Stimulated activated CD8-positive, alpha-beta memory T cell treated with anti-CD3 and anti-CD28 coated beads, Interleukin-12 subunit alpha, Interleukin-12 subunit beta, amount 100 ng/mL, for 24 hours (primary cell): ENCODE measurements around the gene MT3.

Experiments
- DNase-seq: peaks from one replicate; pipeline ENCODE4 v3.0.0-alpha.2; 2020; ENCODE audit errors: extremely low read depth

MT3 gene

GRCh38 chr16:56589141-56590039, at the start of gene MT3:
Gene MT3, plus strand, starts transcription at chr16:56589528. Its CDS starts 63 bp downstream, at chr16:56589591.
- no peak for DNase-seq

- DNase-seq, result no peak
Observed at GRCh38 chr16:56539656-56540055, 49.7 kb upstream of the MT3 start.

DNA sequence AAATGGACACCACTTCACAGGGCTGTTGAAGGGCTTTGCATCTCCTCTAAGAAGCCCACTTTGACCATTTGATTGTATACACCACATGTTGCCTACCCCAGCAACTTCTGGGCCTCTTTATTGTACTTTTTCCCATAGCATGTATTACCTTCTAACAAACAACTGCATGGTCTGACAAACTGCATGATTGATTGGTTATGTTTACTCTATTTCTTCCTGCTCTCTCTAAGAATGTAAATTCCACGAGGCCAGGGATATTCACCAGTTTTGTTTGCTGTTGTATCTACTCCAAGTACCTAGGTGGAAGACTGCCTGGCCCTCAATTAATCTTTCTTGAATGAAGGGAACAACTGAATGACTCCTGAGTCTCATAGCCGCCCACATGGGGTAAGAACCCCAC, 47.3 kb upstream of the MT3 start:
- DNase-seq, result no peak

DNA sequence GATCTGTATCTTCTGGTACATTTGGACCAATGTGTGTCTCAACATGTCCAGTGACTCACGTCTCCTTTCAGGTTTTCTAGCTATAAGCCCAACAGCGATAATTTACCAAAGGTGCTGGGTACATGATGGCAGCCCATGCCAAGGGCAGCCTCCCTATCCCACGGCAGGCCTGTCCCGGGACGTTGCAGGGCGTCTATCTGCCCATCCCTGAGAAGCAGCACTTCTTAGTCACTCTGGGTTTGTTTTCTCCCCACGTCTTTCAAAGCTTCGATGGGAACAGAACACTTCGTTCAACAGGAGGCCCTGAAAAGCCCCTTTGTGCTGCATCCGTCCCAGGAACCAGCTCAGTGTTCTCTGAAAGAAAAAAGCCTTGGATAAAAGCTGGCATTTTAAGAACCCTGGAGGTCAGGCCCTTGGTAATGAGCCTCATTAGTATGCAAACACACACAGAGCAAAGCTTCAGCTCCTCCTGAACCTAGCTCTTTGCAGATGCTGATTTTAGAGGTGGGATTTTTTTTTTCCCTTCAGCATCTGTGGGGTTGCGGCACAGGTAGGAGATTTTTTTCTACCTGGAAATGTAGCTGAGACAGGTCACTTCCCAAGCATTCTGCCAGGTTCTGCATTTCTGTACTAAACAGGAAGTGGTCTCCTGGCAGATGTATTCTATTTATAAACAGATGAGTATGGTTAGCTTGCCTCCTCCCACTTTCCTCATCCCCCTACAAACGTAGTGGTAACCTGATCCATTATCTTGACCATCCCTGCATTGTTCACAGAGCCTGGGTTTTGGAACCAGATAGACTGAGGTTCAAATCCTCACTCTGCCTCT, 42.0 kb upstream of the MT3 start:
- no peak for DNase-seq

GRCh38 chr16:56547949-56548567, 41.3 kb upstream of the MT3 start:
- no peak for DNase-seq

DNA sequence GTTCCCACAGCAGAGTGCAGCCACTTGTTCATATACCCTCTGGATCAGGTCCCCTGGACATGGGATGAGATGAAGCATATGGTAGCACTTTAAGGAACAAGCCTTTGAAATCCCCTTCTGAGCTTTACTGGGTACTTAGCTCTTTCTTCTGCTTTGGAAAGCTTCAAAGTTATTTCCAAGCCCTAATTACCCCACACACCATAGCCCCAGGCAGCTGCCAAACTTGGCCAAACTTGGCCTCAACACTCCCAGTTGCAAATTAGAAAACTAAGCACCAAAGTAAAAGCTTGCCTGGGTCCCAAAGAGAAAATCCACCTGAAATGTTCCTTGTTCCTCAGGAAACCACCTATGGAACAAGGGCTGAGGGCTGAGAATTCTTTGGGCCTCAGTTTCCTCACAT, 40.2 kb upstream of the MT3 start:
- DNase-seq, result no peak

GRCh38 chr16:56549744-56550385, 39.5 kb upstream of the MT3 start:
- no peak for DNase-seq

- DNase-seq, result no peak
Observed at GRCh38 chr16:56551796-56552738, 37.3 kb upstream of the MT3 start.

DNA sequence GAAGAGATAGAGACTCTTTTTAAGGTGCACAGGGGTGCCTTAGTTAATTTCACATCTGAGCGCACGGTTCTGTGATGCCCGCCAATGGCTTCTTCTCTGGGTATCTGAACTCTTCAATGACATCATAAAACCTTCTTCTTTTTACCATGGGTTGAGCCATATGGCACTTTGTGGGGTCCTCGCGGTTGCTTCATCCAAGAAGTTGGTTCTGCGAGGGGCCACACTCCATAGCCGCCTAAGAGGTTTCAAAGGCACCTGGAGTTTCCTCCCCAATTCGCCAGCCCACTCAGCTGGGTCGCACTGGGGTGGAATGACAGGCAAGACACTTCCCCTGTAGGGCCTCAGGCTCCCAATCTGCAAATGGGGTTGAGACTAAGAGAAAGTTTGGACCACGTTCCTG, 34.9 kb upstream of the MT3 start:
- DNase-seq, result no peak

DNA sequence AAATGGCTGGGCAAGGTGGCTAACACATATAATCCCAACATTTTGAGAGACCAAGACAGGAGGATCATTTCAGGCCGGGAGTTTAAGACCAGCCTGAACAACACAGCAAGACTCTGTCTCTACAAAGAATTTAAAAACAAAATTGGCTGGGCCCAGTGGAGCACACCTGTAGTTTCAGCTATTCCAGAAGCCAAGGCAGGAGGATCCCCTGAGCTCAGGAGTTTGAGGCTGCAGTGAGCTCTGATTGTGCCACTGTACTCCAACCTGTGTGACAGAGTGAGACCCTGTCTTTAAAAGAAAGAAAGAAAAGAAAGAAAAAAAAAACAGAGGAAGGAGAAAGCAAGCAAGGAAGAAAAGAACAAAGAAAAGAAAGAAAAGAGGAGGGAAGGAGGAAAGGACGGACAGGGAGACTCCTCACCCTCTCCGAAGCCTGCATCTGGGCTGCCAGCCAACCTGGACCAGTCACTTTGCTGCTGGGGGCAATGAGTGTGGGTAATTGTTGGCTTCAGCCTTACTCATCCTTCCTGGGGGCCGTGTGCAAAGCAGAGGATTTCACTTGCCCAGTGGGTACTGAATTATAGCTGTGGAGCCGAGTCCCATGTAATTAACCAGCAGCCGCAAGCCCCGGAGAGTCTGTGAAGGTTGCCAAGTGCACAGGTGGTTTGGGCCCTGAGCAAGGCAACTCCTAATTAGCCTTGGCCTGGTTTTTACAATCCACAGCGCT, 31.1 kb upstream of the MT3 start:
- DNase-seq, result no peak

- no peak for DNase-seq
Observed at GRCh38 chr16:56559109-56559508, 30.2 kb upstream of the MT3 start.

- no peak for DNase-seq
Observed at GRCh38 chr16:56560447-56560846, 28.9 kb upstream of the MT3 start.

GRCh38 chr16:56561126-56561525, 28.2 kb upstream of the MT3 start:
- DNase-seq, result no peak

DNA sequence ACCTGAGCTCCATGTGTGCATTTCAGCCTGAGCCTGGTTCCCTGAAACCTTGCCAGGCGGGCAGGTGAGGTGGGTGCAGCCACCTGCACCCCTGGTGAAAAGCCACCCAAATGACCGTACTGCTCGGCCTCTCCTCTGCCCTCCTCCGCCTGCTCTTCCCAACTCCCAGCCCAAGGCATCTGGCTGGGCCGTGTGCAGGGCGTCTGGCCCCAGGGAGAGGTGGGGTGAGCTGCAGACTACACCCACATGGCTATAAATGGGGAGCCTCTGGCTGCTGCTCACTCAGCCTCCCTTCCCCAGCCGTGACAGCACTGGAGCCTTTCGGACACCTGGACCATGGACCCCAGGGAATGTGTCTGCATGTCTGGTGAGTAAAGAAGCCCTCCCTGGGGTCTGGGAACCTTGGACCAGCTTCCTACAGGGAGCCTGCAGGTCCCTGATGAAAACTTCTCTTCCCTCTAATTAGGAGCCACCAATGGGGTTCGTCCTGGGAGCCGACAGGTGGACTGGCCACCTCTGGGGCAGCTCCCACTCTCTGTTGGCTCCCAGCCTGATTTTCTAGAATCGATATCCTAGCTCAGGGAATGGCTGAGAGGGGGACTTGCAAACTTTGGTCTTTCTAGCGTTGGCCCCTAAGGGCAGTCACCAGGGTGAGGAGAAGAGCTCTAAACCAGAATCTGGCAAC, 24.4 kb upstream of the MT3 start, which contains the start of gene MT4:
MT4 (plus strand) TSS at position 281 of the 685 bp plus-strand sequence; CDS start at position 337, 56 bp downstream.
- DNase-seq, result no peak

DNA sequence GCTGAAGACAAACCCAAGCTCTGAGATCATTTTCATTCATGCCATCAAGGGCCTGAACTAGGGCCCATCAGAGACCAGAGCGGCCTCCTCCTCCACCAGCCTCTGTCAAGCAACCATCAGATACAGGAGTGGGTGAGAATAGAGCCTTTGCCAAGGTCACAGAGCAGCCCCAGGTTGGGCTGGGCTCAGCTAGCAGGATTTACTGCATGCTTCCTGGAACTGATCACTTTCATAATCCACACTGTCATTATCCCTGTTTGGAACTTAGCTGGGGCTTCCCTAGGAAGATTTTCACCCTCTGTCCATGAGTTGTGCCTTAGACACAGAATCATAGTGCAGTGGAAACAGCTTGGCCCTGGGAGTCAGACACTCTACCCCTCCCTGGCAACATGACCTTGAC, 19.4 kb upstream of the MT3 start:
- no peak for DNase-seq

DNA sequence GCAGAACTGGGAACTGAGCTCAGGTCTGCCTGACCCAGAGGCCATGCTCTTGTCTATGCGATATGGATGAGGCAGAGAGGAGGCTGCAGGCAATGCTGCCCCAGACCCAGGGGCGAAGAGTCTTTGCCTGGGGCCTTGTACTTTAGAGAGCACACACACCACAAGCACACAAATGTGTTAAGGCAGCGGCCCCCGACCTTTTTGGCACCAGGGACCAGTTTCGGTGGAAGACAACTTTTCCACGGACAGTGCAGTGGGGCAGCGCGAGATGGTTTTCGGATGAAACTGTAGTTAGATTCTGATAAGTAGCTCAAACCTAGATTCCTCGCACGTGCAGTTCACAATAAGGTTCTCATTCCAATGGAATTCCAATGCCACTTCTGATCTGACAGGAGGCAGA, 17.8 kb upstream of the MT3 start:
- DNase-seq, result no peak

DNA sequence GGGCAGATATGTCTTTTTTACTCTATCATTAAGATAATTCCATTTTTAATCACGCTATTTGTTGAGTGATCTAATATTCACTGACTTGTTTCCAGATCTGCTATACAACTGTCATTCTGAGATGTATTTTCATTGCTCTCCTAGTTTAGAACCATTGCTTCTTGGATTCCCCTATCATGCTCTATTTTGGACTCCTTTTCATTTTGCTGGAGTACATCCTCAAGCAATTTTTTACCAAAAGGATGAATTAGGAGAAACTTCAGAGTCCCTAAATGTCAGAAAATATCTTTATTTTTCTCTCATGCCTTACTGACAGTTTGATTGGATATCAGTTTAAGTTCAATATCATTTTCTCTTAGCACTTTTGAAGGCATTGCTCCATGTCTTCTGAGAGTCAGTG, 14.7 kb upstream of the MT3 start:
- no peak for DNase-seq

DNA sequence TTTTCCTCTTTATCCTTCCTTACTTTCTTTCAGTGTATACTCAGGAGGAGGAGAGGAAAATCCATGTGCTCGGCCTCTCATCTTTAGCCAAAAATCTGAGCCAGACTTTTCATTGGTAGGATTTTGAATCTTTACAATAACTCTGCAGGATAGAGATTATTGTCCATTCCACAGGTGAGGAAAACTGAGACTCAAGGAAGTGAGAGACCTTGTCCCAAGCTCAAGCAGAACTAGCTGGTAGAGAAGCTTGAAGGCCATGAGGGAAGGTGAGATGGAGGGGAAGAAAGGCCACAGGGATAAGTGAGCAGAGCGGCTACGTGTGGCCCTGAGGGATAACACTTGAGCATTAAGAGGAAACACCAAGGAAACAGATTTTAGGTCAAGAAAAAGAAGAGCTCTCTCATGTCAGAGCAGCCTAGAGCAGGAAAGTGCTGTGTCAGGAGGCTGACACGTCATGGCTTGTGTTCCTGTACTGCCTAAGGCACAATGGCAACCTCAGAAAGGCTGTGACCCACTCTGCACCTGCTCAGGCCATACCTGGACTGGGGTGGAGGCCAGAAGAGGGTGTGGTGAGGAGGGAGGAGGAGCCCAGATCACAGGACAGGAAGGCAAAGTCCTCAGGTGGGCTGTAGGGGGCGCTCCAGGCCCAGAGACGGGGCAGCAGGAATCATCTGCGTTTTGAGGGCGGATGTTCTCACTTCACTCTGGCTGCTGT, 12.6 kb upstream of the MT3 start:
- DNase-seq, result peak; percentile 68

DNA sequence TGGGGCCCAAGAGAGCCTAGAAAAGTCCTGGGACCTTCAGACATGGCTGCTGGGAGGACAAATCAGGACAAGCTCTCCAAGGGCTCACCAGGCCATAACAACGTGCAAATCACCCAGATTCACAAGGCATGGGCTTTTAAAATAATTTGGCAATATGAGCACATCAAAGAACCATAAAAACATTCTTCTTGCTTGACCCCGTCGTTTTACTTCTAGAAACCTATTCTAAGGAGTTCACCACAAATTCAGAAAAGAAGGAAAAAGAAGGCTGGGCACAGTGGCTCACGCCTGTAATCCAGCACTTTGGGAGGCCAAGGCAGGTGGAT, 12.1 kb upstream of the MT3 start:
- DNase-seq, result no peak
